ENCODE measurements around the gene CAMK2A. TPM values are rescaled to one million over a fixed set of nuclear protein-coding genes. Genes with fewer than 3 reads are reported as not detected.
A peak's percentile ranks its signal among the peaks of the same experiment; 100 is the strongest.

Gene CAMK2A
- total RNA-seq, 1 donor from 2014 or later = not detected

DNA sequence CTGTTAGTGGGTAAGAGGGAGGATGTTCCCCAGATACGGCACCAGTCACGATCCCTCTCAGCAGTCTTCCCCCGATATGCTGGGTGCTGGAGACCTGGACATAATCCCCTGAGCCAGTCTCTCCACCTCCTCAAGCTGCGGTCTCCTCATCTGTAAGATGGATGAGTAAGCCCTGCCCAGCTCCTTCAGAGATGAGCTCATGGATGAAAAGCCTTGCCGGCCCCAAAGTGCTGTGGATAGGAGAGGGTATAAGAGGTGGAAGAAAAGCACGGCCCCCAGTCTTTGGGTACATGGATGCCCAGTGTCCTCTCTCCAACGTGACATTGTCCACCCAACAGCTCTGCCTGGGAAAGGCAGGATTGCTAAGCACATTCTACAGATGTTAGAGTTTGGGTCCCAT is 4.5 kb downstream of the CAMK2A start:
- DNase-seq (ENCODE audit: low spot score) = no peak

DNA sequence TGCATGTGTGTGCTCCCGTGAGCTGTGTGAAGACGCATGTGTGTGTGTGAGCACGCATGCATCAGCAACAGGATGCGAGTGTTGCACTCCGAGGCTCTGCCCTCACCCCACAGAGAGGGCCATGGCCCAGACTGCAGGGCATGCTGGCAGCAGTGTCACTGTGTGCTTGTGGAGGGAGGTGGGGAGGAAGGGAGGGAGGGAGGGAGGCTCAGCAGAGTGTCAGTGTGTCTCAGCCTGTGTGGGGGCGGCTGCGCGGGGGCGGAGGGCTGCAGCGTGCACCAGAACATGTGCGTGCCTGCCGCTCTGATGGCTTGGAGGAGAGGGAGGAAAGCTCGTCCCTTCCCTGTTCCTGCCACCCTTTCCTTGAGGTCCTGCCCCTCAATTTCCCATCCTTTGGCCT is 5.3 kb downstream of the CAMK2A start:
- DNase-seq (ENCODE audit: low spot score) = no peak
- no peak for ATAC-seq

More for the DNA sequence above, 4.5 kb downstream of the CAMK2A start:
- no peak for ATAC-seq

DNA sequence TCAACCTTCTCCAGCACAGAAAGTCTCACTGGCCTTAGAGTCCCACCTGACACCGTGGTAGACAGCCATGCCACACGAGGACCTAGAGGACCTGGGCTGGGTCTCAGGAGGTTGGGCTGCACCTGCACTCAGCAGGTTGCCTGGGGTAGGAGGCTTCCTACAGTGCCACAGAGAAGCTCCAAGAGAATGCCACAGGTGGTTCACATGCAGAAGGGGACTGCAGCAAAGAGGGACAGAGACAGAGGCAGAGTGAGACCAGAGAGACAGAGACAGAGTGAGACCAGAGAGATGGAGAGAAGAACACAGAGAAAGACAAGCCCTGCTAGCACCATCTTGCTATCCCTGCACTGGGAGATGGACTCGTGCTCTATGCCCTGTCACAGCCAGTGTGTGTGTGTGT is 5.7 kb downstream of the CAMK2A start:
- no peak for ATAC-seq
- DNase-seq (ENCODE audit: low spot score) = no peak

DNA sequence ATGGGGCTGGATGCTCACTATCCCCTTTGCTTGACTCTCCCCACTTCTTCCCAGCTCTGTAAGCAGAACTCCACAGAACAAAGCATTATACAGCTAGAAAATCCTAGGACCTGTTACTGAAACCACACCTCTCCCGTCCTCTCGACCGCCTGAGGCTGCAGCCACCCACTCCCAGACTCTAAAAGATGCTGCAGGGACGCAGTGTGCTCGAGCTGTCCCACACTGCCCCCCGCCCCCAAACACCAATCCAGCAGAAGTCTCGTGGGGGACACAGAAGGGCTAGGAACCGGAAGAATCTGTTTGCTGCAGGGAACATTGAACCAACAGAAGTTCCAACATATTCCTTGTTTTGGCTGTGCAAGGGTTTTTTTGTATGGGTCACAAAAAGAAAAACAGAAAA is 7.6 kb downstream of the CAMK2A start:
- DNase-seq (ENCODE audit: low spot score) (no peak), ATAC-seq (no peak)

DNA sequence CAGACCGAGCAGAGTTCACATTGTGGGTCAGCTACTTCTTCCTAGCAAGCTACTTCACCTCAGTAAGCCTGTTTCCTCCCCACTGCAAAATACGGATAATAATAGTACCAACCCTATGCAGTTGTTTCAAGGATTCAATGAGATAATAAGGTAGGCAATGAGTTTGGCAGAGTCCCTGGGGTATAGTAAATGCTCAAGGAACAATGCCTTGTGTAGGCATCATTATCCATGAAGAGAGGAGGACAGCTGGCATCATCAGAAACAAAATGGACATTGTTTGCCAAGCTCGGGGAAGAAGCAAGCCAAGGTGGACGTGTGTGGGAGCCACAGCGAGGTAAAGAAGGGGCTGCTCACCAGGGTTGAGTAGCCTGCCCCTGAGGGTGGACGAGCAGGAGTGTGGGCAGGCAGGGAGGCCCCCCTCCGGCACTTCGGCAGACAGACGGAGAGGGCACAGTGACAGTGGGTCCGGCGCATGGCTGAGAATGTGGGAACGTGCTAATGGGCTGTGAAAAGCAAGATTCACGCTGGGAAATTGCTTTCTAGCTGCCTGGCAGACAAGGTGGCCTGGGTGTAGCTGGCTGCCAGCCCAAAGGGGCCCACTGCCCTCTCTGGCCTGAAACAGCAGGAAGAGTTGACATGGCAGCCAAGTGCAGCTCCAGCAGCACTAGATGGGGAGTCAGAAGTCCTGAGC is 10.1 kb downstream of the CAMK2A start:
- no peak for ATAC-seq
- DNase-seq (ENCODE audit: low spot score) = no peak

DNA sequence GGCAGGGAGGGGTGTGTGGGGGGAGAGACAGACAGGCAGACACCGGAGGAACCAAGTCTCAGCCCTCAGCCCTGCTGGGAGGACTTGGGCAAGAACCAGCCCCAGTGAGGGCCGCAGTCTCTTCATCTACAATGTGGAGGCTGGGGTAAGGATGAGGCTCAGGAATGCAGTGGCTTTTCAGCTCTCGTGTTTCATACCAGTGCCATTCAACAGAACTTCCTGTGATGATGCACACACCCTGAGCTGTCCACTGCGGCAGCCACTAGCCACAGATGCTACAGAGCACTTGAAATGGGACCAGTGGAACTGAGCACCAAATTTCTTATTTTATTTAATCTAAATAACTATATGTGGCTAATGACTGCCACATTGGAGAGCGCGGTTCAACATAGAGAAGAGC is 10.7 kb downstream of the CAMK2A start:
- ATAC-seq (no peak), DNase-seq (ENCODE audit: low spot score) (no peak)

DNA sequence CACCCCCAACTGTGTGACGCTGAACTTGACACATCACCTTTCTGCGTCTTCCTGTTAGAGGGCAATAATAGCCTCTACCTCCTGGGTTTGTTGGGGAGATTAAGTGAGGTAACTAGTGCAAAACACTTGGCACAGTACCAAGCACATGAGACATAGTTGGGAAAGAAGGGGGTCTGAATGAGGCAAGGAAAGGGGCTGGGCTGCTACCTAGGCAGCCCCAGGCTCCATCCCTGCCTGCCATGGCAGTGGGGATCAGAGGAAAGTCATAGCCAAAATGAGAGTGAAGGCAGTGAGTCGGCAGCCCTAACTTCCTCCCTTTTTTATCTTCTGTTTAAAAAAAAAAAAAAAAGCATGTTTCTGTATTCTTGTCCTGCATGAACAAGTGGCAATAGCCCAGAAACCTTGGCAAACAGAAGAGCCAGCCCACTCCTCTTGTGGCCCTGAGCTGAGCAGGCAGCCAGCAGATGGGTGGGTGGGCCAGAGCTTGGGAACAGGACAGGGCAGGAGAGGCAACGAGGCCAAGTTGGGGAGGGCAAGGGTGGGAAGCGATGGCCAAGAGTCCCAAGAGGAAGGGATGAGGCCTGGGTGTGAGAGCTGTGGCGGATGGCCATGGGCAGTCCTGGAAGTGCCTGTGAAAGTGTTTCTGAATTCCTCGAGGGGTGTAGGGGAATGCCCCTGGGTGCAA is 11.4 kb downstream of the CAMK2A start:
- no peak for DNase-seq (ENCODE audit: low spot score)
- ATAC-seq = no peak

DNA sequence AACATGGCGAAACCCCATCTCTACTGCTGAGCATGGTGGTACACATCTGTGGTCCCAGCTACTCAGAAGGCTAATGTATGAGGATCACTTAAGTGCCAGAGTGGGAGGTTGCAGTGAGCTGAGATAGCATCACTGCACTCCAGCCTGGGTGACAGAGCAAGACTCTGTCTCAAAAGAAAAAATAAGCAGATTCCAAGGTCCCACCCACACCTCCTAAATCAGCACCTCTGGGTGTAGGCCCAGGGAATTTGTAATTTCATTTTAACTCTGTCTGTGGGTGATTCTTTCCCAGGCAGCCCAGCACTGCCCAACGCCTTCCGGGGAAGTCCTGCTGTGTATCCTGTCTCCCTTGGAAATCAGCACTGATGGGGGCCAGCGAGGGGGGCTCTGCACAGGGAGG is 12.5 kb downstream of the CAMK2A start:
- DNase-seq (ENCODE audit: low spot score) (no peak), ATAC-seq (no peak)

DNA sequence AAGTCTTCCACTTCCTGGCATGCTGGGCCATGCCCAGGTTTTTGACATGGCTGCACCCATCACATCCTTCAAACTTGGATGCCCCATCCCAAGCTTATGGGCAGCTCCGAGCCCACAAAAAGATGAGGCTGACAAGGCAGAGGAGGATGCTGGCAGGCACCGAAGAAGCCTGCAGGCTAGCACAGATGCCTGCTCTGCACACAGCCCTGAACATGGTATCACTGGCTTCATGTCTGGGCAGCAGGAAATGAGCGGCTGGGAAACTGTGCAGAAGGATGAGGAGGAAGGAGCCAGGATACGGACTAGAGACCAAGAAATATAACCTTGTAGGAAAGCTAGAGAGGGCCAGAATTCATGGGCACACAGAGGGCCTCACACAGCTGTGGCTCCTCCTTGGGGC is 14.8 kb downstream of the CAMK2A start:
- DNase-seq (ENCODE audit: low spot score) (no peak), ATAC-seq (no peak)

DNA sequence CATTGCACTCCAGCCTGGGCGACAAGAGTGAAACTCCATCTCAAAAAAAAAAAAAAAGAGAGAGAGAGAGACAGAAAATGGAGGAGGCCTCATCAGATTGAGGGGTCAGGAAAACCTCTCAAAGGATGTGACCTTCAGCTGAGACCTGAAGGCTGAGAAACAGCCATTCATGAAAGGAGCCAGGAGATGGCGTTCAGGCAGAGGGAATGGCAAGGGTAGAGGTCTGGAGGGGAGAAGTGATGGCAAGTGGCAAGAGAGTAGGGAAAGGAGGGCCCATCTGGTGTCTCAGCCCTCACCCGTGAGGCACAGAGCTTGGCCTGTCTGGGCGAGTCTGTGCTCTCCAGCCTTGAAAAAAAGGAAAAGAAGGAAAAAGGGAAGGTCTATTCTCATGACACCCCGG is 17.0 kb downstream of the CAMK2A start:
- DNase-seq (ENCODE audit: low spot score) = no peak
- ATAC-seq = no peak

DNA sequence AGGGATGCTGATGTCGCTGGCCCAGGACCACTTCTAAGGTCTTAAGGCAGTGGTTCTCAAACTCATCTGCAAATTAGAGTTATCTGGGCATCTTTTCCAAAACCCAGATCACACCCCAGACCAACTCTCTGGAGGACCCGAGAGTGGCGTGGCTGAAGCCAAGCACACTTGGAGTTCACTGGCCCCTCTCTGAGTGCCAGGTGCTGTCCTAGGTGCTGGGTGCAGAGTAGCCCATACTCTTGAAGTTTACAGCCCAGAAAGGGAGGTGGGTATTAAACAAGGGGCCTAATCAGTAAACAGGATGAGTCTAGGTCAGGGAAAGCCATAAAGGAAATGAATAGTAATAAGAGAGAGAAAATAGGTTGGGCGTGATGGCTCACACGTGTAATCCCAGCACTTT is 17.6 kb downstream of the CAMK2A start:
- DNase-seq (ENCODE audit: low spot score) (no peak), ATAC-seq (no peak)

DNA sequence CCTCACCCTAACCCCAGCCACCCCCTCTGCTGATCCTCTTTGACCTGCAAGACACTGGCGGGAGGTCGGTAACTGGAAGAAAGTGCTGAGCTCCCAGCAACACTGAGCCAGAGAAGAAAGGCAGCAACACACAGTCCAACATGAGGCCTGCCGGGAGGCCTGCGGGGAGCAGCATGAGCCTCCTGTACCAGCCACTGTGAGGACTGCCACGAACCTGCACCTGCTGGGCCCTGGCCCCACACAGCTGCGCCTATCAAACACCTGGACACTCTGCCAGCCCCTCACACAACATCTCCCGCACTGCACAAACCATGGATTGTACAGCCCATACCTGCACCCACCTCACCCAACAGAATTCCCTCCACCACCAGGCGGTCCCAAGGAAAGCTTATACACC is 18.3 kb downstream of the CAMK2A start:
- DNase-seq (ENCODE audit: low spot score) = no peak
- no peak for ATAC-seq

DNA sequence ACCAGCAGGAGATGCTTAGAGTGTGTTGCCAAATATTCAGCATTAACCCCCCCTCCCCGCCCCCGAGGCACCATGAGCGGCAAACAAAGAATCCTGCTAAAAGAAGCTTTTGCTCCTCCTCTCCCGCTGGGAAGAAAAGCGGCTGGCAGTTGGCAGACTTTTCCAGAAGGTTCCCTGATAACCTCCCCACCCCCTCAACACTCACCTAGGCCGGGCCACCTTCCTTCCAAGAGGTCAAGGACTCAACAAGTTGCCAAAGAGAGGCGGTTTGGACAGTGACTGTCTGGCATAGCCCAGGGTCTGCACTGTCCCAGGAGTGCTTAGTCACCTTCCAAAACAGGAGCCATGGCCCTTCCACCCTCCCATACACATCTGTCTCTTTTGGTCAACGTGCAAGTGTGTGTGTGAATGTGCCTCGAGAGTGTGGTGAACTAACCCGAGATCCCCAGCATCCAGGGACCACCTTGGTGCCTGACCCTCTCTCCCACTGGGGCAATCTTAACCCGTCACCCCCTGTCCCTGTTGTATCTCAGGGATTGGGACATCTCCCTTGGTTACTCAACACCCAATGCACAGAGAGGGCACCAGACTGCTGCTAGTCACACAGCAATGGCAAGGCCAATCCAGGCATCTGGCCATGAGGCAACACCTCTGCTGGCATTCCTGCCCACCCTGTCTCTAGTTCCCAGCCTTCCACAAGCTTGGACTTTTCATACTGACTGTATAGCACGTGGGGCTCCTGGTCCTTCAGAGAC is 18.9 kb downstream of the CAMK2A start:
- ATAC-seq (peak; percentile 35), DNase-seq (ENCODE audit: low spot score) (no peak)

DNA sequence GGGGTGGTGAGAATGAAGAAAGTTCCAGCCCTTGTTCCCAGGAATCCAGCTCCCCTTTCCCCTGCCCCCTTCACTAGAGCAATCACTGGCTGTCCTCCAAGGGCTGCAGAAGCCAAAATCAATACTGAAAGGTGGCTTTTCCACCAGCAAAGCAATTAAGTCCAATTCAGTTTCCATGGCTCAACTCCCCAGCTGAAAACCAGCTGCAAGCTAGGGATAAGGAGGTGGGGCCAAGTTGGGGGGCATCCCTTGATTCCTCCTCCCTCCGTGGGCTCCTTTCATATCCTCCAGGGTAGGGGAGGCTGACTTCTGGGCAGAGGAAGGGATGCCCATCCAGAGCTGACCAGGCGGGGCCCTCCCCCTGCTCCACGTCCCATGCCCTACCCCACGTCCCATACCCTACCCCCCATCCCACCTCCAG is 22.7 kb downstream of the CAMK2A start:
- peak; percentile 62 for ATAC-seq
- DNase-seq (ENCODE audit: low spot score) = peak; percentile 74

DNA sequence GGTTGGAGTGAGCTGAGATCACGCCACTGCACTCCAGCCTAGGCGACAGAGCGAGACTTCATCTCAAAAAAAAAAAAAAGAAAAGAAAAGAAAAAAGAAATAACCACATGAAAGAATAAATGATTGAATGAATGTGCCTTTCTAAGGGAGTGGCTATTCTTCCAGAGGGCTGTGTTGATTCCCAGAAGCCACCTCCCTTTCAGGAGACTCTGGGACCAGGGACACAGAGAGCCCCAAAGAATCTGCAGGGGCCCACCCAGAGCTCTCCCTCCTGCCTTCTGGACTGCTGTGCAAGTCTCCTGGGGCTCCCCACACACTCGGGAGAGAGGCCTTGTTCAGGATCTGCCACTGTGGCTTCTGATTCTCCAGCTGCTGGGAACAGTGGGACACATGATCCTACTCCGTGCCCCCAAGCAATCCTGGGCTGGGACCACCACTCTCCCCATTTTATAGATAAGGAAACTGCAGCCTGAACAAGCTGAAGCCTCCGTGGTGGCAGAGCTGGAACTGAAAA is 23.6 kb downstream of the CAMK2A start:
- DNase-seq (ENCODE audit: low spot score) = no peak
- no peak for ATAC-seq

DNA sequence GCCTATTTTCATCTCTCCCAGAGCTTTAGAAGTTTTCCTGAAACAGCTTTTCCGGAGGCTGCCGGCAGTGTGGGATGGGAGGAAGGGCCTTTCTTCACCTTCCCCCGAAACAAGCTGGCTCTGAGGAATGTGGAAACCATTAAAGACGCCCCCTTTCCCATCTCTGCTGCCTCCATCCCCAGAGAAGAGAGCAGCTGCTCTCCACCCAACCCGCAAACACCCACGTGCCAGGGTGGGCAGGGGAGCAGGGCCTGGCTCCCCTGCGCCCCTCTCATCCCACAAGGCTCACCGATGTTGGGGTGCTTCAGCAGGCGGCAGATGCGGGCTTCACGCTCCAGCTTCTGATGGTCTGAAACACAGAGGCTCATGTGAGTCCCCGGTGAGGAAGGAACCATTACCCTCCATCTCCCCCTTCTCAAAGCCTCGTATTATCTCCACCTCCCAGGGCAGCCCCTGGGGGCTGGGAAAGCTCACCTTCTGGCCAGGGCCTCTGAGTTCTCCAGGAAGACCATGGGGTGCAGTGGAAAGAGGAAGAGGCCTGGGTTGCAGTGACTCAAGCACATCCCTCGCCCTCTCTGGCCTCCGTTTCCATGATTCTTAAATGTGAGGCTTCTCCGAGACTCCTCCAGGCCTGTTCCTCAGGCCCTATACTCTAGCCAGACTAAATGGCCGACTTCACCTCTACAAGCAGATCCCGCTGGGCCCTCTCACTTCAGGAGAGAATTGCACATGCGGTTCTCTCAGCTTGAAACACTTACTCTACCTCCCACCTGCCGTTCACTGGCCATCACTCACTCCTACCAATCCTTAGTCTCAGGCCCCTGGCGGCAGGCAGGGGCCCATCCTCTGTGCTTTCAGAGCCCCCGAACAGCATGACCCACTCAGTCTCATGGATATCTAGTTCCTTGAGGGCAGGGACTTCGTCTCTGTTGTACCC is 24.6 kb downstream of the CAMK2A start:
- no peak for DNase-seq (ENCODE audit: low spot score)
- ATAC-seq = no peak

DNA sequence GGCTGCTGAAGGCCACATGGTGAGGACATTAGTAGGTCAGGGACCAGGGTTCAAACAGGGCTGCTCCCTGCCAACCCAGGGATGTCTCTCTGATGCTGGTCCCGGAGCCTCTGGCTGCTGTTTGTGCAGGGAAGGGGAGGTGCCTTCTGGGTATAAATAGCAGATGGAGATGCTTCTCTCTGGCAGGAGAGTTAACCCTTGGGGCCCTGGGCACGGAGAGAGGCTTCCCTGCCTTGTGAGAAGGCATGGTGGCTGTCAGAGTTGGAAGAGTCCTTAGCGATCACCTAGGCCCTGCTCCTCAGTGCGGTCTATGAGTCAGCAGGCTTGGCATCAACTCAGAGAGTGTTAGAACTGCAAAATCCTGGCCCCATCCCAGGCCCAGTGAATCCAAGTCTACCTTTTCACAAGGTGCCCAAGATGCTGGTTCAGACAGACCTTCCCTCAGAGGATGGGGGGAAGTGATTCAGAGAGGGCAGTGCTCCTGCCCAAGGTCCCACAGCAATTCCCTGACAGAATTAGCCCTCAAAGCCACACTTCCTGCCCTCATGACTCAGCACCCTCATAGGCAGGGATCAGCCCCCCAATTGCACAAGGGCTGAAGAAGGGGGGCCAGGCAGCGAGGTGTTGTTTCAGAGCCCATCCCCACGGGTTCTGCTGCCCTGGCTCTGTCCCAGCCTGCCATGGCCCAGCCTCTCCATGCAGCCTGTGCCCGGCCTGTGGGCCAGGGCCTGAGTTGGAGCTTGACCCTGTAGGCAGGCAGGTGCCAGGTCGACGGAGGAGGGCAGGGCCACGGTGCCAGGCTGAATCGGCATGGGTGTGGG is 25.6 kb downstream of the CAMK2A start:
- ATAC-seq (peak; percentile 91), DNase-seq (ENCODE audit: low spot score) (peak; percentile 77)

DNA sequence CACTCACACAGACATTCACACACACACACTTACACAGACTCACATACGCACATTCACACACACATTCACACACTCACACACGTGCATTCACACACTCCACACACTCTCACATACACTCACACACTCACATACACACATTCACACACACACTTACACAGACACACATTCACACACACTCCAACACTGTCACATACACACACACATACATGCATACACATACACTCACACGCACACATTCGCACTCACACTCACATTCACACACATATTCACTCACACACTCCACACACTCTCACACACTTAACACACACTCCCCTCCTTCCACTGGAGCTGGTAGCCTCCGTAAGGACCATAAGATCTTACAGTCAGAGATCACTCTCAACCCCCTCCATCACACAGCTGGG is 26.2 kb downstream of the CAMK2A start:
- DNase-seq (ENCODE audit: low spot score) = no peak
- no peak for ATAC-seq

DNA sequence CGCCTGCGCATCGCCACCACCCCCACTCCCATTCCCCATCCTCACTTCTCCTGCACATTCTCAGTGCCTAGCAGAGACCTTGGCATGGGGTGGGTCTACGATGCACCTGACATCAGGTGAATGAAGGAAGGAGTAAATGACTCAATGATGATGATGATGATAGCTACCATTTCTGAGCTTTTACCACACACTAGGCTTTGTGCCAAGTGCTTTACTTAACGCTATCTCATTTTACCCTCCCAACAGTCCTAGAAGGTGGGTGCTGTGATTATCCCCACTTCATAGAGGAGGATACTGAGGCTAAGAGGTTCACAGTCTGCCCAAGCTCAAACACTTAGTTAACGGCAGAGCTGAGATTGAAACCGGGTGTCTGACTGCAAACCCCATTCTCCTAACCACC is 27.1 kb downstream of the CAMK2A start:
- ATAC-seq (no peak), DNase-seq (ENCODE audit: low spot score) (no peak)

DNA sequence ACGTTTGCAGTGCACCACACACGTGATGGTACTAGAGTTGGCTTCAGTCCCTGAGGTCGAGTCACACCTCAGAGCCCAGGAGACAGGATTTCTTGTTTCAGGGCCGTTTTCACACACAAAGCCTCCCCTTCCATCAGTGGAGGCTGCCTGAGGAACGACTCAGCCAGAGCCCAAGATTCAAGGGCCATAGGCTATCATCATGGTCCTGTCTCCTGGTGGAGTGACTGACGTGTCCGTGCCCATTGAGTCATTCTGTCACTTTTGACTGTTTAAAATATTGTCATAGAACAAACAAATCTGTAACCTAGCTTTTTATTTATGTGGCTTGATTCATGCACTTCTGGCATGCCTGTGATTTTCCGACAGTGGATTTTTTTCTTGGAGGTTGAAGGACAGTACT is 28.3 kb downstream of the CAMK2A start:
- DNase-seq (ENCODE audit: low spot score) = no peak
- ATAC-seq = no peak
